RPMI8226 (cell line): ENCODE results near the gene KCNQ1.

ENCODE experiments used
- DNase-seq: peaks from one replicate; pipeline ENCODE4 v3.0.0-alpha.2; 2015

The KCNQ1 gene

DNA sequence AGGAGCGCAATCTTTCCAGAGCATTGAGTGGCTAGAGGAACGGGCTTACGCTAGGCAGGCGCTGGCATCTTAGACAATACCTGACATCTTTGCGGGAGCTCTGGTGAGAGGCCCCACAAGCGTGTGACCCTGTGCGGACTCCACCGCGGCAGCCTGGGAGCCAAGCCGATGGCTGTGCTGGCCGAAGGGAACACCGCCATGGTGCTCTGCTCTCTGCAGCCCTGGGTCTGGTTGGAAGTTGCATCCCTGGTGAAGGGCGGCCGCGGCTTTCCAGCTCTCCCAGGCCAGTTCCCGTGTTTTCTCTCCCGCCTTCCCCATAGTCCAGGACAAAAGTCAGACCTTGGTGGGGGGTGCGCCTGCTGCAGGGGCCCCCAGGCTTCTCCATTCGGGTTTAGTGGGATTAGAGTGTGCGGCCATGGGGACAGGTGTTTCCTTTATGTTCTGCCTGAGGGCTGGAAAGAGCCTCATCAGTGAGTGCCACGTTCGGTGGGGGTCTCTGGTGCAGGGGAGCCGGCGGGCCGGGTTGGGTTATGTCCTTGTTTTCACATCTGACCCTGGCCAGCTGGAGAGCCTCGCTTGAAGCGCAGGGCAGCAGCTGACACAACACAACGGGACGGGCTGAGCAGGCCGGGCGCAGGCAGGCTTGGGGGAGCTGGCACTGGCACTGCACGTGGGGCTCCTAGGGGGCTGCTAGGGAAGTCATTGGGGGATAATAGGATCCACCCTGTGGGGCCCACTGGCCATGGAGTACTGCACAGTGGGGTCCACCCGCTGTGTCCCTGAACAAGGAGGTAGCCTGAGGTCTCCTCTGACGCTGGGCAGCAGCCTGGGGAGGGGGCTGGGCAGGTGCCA, 94.8 kb downstream of the KCNQ1 start:
- DNase-seq: no peak

GRCh38 chr11:2540223-2540991, 95.6 kb downstream of the KCNQ1 start:
- DNase-seq: no peak

GRCh38 chr11:2540992-2541680, 96.3 kb downstream of the KCNQ1 start:
- no peak for DNase-seq

GRCh38 chr11:2541881-2542361, 97.1 kb downstream of the KCNQ1 start:
- no peak for DNase-seq

DNA sequence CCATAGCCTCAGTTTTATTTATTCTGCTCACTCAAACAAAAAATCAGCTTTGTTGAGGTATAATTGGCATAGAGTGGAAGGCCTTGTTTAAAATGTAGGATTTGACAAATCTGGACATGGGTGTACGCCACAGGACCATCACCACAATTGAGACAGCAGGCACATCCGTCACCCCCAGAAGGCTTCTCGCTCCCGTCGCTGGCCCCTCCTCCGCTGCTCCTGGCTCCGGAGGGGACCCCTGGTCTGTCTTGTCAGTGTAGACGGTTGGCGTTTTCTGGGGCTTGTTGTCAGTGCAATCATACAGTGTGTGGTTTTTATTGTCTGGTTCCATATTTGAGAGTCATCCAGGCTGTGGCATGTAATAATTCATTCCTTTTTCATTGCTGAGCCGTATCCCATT, 97.6 kb downstream of the KCNQ1 start:
- DNase-seq: no peak

DNA sequence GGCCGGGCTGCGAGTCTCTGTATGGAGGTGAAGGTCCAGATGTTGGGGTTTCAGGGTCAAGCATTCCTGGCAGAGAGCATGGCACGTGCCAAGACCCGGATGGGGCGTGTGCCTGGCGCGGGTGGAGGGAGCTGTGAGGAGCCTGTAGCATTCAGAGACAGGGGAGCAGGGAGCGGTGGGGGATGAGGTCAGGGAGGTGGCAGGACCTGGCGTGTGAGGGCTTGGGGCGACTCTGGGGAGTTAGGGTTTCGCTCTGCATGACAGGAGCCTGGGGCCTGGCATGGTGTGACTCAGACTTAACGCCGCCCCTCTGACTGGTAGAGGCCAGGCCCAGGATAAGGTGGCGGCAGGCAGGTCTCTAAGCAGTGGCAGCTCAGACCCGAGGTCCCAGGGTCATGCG, 103.0 kb downstream of the KCNQ1 start:
- DNase-seq: no peak

GRCh38 chr11:2548596-2548995, 103.8 kb downstream of the KCNQ1 start:
- DNase-seq: no peak

GRCh38 chr11:2549080-2549479, 104.3 kb downstream of the KCNQ1 start:
- DNase-seq: no peak

DNA sequence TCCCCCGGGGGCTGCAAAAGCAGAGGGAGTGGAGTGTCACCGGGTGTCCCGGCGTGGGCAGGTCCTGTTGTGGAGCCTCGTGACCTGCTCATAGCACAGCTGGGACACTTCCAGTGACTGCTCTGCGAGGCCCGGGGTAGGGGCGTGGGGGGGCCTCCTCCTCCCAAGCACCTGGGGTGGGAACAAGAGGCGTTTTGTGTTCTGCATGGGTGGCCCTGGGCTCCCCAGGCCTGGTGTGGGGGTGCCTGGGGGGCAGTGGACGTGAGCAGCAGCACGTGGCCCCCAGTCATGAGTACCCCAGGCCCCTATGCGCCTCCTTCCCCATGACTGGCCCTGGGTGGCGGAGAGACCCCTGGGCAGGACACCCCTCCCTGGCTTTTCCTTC, 104.7 kb downstream of the KCNQ1 start:
- no peak for DNase-seq

DNA sequence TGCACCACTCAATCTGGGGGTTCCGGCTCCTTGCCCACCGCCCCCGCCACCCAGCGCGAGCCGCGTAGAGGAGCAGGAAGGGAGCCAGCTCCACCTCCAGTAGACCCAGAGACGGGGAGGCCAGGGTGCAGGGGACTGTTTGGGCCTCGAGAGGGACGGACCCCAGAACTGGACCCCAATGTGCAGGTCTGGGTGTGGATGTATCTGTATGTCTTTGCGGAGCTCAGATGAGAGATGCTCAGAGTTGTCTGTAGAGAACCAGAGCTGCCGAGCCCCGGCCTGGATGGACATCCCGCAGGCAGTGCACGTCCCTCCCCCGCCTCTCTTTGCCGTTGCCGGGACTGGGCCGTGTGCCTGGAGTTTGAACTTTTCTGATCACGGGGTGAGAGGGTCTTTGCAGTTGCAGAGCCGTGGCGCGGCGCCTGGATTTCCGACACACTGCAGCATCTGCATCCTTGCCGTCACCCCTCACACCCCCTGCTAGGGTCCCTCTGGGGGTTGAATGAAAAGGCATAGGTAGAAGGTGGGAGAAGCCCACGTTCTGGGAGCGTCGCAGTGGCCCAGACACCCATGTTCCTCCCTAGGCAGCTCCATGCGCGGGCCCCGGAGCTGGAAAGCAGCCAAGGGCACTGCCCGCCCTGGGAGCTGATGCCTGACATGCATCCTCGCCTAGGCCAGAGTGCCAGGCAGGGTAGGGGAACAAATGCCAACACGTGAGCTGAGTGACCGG, 105.2 kb downstream of the KCNQ1 start:
- DNase-seq: no peak

DNA sequence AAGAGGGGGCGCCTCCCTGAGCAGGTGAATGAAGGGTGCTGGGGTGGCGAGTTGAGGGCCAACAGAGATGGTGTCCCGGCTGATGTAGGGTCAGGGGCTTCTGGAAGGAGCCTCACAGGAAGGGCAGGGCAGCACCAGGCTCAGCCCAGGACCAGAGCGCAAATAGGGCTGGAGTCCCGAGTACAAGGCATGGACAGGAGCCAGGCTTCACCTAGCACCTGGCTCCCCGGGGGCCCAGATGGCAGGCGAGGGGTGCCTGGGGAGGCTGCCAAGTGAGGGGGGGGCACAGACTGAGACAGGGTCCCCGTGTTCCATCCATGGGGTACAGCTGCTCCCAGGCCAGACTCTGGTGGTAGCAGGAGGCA, 105.8 kb downstream of the KCNQ1 start:
- DNase-seq: no peak

- no peak for DNase-seq
Measured at GRCh38 chr11:2551131-2551530, 106.3 kb downstream of the KCNQ1 start.

- DNase-seq: no peak
Measured at GRCh38 chr11:2552210-2552609, 107.4 kb downstream of the KCNQ1 start.

GRCh38 chr11:2553198-2553597, 108.4 kb downstream of the KCNQ1 start:
- DNase-seq: no peak

GRCh38 chr11:2553886-2554285, 109.1 kb downstream of the KCNQ1 start:
- no peak for DNase-seq

- DNase-seq: no peak
Measured at GRCh38 chr11:2554338-2555207, 109.8 kb downstream of the KCNQ1 start.

DNA sequence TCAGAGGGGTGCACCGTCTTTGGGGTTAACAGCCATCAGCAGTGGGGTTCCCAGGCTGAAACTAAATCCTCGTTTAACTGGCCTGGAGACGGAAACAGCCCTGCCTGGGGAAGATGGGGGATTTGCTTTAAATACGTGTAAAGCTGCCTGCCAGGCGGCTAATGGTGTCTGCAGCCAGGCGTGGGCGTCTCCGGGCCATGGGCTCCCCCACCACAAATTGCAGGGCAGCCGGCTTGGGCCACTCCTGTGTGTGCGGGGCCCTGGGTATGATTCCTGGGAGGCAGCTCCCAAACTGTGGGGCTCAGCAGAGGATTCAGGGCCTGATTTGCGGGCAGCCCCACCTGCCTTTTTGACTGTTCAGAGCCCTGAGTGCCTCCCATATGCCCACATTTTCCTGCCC, 110.5 kb downstream of the KCNQ1 start:
- no peak for DNase-seq

- DNase-seq: no peak
Measured at GRCh38 chr11:2555891-2556290, 111.1 kb downstream of the KCNQ1 start.

- no peak for DNase-seq
Measured at GRCh38 chr11:2557381-2557780, 112.6 kb downstream of the KCNQ1 start.

DNA sequence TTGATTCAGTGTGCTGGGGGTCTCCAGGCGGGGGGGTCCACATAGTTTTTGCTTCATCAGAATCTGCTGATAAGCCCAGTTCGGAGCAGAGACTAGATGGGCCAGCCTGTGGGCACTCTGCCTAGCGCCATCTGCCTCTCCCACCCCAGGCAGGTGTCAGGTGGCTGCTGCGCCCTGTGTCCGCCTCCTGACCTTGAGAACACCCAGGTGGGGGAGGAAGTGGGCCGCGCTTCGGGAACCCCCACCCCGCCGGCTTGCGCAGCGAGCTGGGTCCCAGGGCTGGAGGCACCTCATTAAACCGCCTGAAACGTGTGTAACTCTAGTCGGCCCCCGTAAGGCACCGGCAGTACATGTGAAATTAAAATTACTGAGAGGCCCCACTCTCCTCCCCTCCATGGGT, 113.6 kb downstream of the KCNQ1 start:
- DNase-seq: no peak

DNA sequence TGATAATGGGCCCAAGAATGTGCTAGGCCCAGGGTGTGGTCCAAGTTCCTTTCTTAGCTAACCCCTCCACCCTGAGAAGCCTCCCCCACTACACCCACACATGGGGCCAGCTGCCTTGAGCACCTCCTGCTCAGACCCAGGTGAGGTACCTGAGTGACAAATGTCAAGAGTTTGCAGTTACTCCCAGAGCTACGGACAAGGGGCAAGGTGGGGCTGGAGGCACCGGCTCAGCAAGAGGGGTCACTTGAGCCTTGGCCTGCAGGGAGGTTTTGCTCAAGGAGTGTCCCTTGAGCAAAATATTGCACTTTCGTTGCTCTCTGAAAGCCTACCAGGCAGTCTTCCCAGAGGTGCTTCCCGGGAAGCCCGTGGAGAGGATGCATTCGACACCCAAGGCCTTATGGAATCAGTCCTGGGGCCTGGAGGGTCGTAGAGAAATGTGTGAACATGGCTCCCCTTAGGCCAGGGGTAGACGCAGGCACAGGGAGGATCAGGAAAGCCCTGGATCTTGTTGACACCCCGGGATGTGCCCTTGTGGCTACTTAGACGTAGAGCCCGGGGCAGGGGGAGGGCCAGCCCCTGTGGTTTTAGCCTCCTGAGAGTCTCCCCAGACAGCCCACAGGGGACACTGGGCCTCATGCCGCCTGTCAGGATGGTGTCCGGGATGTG, 114.2 kb downstream of the KCNQ1 start:
- no peak for DNase-seq
